KOPT-K1 (cell line): ENCODE measurements around the gene MMP2.

ENCODE experiments used
- H3K27ac ChIP-seq: fragments of 200-600 bp; sonication (generic); 2 replicates; pipeline ENCODE4 v1.5.1; 2016; ENCODE audit warnings: antibody characterized with exemption, mild to moderate bottlenecking, low read depth, low read length; ENCODE audit not compliant: poor library complexity, severe bottlenecking
- H3K36me3 ChIP-seq: fragments of 200-600 bp; sonication (generic); 2 replicates; pipeline ENCODE4 v1.5.1; 2017; ENCODE audit warnings: antibody characterized with exemption, mild to moderate bottlenecking, low read length, moderate library complexity; ENCODE audit not compliant: insufficient read depth
- H3K9me3 ChIP-seq: fragments of 200-600 bp; sonication (generic); 2 replicates; pipeline ENCODE4 v1.5.1; 2017; ENCODE audit warnings: antibody characterized with exemption, low read length, mild to moderate bottlenecking; ENCODE audit not compliant: insufficient read depth, poor library complexity, severe bottlenecking

Gene MMP2

DNA sequence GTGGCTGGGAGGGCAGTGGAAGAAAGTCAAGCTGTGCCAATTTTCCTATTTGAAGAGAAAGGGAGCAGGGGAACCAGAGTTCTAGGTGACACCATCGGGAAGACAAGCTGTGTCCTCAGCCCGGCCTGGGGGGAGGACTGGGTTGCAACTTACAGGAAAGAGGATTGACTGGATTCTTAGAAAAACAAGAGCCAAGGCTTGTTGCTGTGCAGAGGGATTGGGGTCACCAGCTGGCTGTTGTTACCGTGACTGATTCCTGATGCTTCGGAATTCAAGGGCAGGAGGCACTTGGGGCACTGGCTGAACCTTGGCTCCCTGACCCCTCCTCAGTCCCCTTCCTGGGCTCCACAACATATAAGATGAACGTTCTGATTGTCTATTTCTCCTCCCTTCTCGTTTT is 16.8 kb upstream of the MMP2 start:
- Histone ChIP-seq H3K36me3 (no peaks in the 10 kb centered on the region), H3K27ac (no peak overlapping the region), H3K9me3 (no peaks in the 10 kb centered on the region)

DNA sequence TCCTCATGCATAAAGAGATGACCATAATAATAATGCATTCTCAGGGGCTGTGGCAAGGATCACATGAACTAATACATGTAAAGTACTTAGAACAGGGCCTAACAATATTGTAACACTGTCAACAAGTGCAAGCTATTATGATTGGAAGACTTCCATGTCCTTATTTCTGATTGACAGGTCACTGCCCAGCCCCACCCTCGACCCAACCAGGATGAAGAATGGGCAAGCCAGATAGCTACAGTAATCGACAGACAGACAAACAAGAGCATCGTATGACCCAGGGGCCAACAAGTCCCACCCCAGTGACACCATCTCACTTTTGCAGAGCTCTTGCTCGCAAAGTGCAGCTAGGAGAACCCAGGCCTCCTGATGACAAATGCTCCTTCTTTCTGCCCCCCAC is 14.6 kb upstream of the MMP2 start:
- H3K36me3 ChIP-seq = no peaks in the 10 kb centered on the region
- no peak overlapping the region for H3K27ac ChIP-seq
- H3K9me3 ChIP-seq = no peaks in the 10 kb centered on the region

DNA sequence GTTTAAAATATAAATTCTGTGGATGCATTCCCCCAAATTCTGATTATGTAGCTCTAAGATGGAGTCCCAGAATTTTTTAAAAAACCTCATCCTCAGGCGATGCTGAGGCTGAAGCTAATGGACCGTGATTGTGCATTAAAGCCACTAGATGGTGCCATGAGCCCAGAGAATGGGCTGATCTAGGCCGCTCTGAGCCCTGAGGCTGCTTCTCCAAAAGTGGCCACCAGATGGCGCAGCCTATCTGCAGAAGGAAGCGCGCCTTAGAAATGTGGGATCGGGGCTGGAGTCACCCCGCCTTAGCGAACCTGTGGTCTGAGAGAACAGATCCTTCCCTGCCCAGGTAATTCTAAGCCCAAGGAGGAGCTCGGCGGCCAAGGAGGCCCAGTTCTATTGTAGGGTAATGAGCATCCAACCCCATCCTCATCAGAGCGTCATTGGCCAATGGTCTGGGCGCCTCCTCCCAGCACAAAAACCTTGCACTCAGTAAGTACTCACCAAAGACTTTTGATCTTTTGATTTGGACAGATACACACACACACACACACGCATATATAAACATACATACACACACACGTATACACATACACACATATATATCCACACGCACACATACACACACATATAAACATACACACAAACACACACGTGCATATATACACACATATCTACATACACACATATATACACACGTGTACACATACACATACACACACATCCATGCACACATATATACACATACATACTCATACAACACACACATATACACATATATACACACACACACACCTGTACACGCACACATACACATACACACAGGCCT is 13.7 kb upstream of the MMP2 start:
- Histone ChIP-seq H3K36me3 (no peaks in the 10 kb centered on the region), H3K27ac (no peak overlapping the region), H3K9me3 (no peaks in the 10 kb centered on the region)

DNA sequence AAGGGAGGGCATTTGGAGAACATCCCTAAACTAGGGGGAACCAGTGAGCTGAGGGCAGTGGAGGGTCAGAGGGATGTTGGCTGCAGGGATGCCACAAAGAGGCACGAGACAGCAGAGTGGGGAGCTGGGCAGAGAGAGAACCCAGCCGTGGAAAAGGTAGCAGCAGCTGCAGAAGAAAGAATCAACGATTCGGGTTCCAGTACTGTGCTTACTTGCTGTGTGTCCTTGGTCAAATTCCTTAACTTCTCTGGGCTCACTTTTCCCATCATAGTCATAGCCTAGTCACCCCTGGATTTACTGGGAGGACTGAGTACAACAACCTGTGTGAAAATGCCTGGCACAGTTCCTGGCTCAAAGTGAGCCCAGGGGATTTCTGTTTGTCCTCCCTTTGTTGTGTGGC is 12.8 kb upstream of the MMP2 start:
- Histone ChIP-seq H3K27ac (no peak overlapping the region), H3K9me3 (no peaks in the 10 kb centered on the region), H3K36me3 (no peaks in the 10 kb centered on the region)

DNA sequence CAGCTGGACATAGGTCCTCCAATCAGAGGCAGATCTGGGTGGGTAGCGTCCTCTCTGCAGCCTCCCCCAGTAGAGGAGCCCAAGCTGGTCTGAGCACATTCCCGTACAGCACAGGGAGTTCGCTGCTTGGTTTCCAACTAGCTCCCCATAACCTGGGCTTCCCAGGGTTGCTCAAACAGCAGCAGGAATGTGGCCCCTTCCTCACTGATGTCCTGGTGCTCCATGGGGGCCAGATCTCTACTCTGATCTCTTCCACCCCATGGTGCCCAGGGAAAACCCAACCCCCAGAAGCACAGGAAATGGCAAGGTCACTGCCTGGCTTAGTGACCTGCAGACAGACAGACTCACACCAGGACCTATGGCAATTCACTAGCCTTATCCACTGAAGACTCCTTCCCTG is 11.1 kb upstream of the MMP2 start:
- no peaks in the 10 kb centered on the region for H3K36me3 ChIP-seq
- H3K27ac ChIP-seq = no peak overlapping the region
- no peaks in the 10 kb centered on the region for H3K9me3 ChIP-seq

DNA sequence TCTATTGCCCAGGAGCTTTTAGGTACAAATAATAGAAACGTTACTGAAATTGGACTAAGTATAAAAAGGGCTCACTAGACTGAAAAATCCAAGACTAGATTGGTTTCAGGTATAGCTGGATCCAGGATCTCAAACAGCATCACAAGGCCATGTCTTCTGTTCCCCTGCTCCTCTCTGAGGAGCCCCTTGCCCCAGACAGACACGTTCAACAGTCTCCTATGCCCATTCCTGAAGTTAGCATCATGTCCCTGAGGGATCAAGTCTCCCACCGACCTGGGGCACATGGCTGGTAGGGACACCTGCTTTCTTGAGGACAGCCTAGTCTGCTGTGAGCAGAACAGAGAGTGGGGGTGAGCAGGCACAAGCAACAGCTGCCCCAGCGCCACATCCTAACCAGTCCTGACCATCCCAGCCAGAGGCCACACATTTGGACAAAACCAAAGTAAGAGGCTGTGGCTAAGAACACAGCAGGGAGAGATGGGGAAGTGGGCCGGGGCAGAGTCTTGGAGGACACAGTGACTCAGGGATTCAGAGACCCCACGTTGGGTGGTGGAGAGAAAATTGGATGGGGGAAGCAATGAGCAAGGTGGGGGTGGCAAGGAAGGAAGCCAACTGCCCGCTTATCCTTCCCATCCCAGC is 10.5 kb upstream of the MMP2 start:
- H3K27ac ChIP-seq = no peak overlapping the region
- no peaks in the 10 kb centered on the region for H3K36me3 ChIP-seq
- no peaks in the 10 kb centered on the region for H3K9me3 ChIP-seq

DNA sequence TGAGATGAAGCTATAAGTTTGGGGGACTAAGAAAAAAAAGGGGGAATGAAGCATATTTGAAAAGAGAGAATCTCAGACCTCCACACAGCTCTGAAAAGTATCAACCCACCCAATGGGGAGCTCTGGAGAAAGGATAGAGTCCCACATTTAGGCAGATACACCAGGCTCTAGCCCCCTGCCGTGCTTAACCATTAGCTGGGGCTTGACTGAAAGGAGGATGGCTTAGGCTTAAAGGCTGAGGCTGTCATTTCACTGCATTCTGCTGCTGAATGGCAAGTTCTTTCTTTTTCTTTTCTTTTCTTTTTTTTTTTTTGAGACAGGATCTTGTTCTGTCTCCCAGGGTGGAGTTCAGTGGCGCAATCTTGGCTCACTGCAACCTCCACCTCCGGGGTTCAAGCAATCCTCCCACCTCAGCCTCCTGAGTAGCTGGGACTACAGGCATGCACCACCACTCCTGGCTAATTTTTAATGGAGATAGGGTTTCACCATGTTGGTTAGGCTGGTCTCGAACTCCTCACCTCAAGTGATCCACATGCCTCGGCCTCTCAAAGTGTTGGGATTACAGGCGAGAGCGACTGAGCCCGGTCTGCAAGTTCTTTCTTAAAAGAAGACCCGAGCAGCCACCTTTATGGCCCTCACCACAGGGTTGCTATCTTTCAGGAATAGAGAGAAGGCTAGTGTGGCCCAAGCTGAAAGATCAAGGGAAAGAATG is 9.0 kb upstream of the MMP2 start:
- no peaks in the 10 kb centered on the region for H3K9me3 ChIP-seq
- no peaks in the 10 kb centered on the region for H3K36me3 ChIP-seq
- no peak overlapping the region for H3K27ac ChIP-seq

DNA sequence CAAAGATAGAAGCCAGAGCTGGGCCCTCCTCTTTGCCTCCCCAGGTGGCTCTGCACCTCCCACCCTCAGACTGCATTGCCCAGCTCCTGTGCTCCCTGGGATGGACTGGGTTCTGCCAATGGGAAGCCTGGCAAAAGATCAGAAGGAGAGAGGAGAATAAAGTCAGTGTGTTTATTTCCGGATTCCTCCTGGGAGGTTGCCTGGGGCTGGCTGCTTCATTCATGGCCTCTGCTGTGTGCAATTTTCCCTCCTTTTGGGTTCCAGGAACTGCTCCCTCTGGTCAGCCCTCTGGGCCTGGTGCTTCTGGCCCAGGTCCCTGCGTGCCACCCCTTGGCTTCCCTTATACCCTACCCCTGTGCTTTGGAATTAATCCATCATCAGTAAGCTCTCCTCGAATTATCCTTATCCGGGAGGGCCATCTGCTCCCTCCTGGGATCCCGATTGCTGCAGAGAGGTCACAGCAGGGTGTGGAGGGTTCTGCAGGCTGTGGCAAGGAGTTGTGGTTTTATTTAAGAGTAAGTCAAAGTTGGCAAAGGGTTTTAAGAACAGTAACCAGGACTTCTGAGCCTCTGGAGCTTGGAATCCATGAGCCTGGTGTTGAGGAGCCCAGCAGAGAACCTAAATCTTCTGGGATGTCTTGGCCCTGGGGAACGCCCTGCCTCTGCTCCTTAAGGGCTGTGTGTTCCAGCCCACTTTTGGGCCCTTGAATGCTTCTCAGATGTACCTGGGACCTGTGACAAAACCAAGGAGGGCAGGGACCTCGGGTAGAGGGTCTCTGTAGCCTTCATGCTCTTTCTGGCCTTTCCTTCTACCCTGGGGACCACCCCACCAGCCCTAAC is 8.2 kb upstream of the MMP2 start:
- Histone ChIP-seq H3K27ac (no peak overlapping the region), H3K36me3 (no peaks in the 10 kb centered on the region), H3K9me3 (no peaks in the 10 kb centered on the region)

DNA sequence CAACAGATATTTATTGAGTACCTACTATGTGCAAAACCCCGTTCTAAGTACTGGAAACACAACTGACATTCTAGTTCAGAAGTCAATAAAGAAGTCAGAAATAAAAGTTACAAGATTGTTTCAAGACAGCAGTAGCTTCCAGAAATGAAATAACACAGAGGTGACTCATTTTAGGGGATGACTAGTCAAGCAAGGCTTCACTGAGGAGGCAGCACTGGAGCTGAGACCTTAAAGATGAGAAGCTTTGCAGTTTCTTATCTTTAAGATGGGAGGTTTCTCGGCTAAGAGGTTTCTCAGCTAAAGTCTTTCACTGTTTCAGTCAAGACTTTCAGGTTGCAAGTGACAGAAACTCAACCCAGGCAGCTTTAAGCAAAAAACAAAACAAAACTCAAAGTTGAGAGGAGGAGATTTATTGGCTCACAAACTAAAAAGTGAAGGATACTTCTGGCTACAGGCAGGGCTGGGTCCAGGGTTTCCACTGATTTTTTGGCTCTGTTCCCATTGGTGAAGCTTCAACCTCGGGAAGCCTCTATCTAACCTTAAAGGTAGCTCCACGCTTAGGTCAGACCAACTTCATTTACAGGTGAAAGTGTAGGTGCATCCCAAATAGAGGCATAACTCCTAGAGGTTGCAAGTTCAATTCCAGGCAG is 7.4 kb upstream of the MMP2 start:
- Histone ChIP-seq H3K9me3 (no peaks in the 10 kb centered on the region), H3K36me3 (no peaks in the 10 kb centered on the region), H3K27ac (no peak overlapping the region)

DNA sequence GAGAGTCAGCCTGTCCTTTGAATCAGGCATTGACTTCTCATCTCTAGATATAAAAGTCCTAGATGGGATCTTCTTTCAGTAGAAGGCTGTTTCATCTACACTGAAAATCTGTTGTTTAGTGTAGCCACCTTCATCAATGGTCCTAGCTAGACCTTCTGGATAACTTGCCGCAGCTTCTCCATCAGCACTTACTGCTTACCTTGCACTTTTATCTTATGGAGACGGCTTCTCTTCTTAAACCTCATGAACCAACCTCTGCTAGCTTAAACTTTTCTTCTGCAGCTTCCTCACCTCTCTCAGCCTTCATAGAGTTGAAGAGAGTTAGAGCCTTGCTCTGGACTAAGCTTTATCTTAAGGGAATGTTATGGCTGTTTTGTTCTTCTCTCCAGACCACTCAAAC is 5.4 kb upstream of the MMP2 start:
- no peak overlapping the region for H3K27ac ChIP-seq
- no peaks in the 10 kb centered on the region for H3K36me3 ChIP-seq
- H3K9me3 ChIP-seq = no peaks in the 10 kb centered on the region

DNA sequence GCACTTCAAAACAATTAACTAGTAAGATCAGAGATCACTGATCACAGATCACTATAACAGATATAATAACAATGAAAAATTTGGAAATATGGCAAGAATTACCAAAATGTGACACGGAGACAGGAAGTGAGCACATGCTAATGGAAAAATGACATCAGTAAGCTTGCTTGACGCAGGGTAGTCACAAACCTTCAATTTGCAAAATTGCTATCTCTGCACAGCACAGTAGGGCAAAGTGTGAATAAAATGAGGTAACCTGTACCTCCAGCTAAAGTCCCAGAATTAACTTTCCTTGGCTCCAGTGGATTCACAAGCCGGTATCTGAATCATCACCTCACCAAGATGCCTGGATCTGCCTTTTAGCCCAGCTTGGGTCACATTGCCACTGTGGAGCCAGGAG is 4.2 kb upstream of the MMP2 start:
- no peaks in the 10 kb centered on the region for H3K9me3 ChIP-seq
- H3K27ac ChIP-seq = no peak overlapping the region
- H3K36me3 ChIP-seq = no peaks in the 10 kb centered on the region

DNA sequence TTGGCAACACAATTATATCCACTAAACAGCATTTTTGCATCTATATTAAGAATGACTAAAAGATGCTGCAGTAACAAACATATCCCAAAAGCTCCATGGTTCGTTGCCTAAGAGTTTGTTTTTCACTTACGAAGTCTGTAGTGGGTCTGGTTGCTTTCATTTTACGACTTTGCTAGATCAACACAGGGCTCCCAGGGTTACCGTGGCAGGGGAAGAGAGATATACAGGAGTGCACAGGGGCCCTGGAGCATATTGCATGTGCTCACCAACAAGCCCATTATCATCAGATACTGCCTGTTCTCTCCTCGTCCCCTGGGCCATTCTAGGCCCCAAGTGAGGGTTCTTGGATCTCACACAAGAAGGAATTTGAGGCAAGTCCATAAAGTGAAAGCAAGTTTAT is 3.1 kb upstream of the MMP2 start:
- H3K36me3 ChIP-seq = no peaks in the 10 kb centered on the region
- H3K9me3 ChIP-seq = no peaks in the 10 kb centered on the region

DNA sequence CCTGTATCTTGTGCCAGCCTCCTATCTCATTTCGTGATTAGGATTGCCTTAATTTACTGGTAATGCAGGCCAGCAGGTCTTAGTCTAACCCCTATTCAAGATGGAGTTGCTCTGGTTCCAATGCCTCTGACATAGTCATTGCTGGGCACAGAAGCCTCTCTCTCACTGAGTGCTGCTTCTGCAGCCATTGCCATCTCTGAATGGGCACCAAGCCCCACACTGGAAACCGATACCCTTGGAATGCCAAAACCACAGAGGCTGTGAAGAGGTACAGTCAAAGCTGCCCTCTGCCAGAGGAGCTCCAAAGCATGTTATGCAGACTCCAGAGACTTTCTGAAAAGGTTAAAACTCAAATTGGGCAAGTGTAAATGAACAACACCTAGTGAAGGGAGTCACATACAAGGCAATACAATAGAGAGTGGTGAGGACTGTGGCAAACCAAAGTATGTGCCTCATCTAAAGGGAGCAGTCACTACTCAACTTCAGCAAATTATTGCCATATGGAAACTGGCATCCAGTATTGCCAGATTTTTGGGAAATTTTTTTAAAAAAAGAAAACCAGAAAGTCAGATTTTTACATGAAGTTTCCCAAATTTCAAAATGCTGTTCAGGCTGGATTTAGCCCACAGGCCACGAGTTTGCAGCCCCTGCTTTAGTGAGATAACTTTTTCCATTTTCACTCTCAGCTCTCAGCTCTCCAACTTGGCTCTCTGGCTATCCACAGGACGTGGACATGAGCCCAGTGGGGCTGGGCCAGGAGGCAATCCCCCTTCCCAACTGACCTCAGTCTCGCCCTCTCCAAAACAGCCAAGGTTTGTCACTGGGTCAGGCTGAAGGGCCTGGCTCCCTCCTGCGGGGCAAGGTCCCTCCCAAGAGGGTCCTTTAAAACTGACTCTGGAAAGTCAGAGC is 2.1 kb upstream of the MMP2 start:
- no peaks in the 10 kb centered on the region for H3K9me3 ChIP-seq
- H3K36me3 ChIP-seq = no peaks in the 10 kb centered on the region
- no peak overlapping the region for H3K27ac ChIP-seq

More for the DNA sequence above, 3.1 kb upstream of the MMP2 start:
- H3K27ac ChIP-seq = no peak overlapping the region

DNA sequence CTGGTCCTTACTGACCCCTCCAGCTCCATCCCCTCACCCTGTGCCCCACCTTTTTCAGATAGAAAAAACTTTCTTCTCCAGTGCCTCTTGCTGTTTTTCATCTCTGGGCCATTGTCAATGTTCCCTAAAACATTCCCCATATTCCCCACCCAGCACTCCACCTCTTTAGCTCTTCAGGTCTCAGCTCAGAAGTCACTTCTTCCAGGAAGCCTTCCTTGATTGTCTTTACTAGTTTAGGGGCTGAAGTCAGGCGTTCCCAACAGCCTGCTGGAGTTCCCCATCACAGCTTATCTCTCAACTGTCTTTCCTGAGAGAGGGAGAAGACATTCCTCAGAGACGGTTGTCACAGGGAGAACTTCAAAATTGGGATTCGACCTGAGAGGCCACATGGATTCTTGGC is 1.3 kb upstream of the MMP2 start:
- H3K36me3 ChIP-seq = no peaks in the 10 kb centered on the region
- no peaks in the 10 kb centered on the region for H3K9me3 ChIP-seq
- H3K27ac ChIP-seq = no peak overlapping the region
